H1 (cell line): ENCODE data around the gene FANCL. TPM values are rescaled to one million over a fixed set of nuclear protein-coding genes. Genes with fewer than 3 reads are reported as not detected.

Experiments
- polyA plus RNA-seq, 7 experiments: library from polyadenylated mRNA; depleted of rRNA in 3 of 7; stranded (reverse) in 5 of 7; unstranded in 2 of 7; fragments of >200 nt in 5 of 7; fragments of 200-250 nt in 2 of 7; gene quantifications; 1 replicate in 5 of 7; 2 replicates in 1 of 7; 4 replicates in 1 of 7; pipeline versions ENCODE4 v1.2.1 to v1.2.3, GENCODE V29; 2011 to 2013; ENCODE audit warnings: missing spikeins in 2 of 7, mixed read lengths in 2 of 7
- total RNA-seq: library from RNA; stranded (reverse); fragmentation: NEBNext Ultra II Directional; extraction: Animal tissue kit (Norgen Biotek cat#: 25700); gene quantifications from 2 replicates; pipeline ENCODE4 v1.2.1, GENCODE V29; 2021

FANCL gene
- total and polyA plus RNA-seq, 2 of the 8 experiments (the other 6 are each of a cell fraction or from before 2014, with no cell fraction given), result 38.7 to 55.9 TPM

Other genes with a start within 250 kb of the FANCL start
- gene VRK2, start 194.5 kb downstream of the FANCL start, total RNA-seq, result 27.8 and 28.0 TPM in 2 replicates
- gene VRK2, start 194.5 kb downstream of the FANCL start, polyA plus RNA-seq (2011; rRNA removed), result 4.4 and 7.6 TPM in 2 replicates